ENCODE measurements around the gene CAV1. TPM values are rescaled to one million over a fixed set of nuclear protein-coding genes. Genes with fewer than 3 reads are reported as not detected.
A peak's percentile ranks its signal among the peaks of the same experiment; 100 is the strongest.

Gene CAV1
- total and polyA plus RNA-seq, 3 donors from 2014 or later, result 33.1 to 84.2 (median 39.9) TPM

DNA sequence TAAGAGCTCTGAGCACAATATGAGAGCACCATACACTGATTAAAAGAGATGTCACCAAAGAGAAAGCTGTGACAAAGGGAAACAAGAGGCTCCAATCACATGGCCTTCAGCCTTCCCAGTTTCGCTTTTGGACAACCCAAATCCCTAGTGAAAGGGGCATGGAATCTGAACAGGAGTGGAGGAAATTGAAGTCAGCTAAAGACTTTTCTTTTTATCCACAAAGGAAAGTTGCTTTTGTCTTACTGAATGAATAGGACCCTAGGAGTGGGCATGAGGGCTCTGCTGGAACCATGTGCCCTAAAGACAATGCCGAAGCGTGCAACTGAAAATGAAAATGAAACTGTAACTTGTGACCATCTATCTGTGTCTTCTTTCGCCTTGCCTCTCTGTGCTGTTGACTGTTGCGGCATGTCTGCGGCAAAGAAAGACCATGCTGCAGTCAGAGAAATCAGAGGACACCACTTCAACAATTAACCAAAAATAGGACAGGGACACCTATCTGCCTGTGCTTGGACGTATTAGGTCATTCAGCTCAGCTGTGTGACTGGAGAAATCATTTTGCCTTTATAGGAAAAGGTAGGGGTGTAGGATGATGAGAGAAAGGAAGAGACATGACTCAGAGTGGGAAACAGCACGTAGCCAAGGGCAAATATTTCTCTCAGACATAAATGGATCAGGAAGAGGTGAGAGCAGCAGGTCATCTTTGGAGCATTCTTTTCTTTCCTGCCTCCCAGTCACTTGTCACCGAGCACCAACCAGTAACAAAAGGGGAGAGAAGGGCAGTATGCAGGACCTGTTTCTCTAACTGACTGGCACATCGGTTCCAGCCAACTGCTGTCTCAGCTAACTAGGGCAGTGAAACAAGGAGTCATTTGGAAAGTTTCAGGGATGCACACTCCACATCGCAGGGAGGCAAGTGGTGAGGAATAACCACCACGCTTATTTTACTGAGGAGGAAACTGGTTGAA lies 13.0 kb upstream of the CAV1 start:
- H3K27ac ChIP-seq, result peak overlapping the region; percentile 43 to 56
- 58 to 82% methylated on average over 12 of the region's 12 CpGs for WGBS, 2 donors
- H3K4me1 ChIP-seq, result no peaks in the 10 kb centered on the region
- TF ChIP-seq, protein P1, sequence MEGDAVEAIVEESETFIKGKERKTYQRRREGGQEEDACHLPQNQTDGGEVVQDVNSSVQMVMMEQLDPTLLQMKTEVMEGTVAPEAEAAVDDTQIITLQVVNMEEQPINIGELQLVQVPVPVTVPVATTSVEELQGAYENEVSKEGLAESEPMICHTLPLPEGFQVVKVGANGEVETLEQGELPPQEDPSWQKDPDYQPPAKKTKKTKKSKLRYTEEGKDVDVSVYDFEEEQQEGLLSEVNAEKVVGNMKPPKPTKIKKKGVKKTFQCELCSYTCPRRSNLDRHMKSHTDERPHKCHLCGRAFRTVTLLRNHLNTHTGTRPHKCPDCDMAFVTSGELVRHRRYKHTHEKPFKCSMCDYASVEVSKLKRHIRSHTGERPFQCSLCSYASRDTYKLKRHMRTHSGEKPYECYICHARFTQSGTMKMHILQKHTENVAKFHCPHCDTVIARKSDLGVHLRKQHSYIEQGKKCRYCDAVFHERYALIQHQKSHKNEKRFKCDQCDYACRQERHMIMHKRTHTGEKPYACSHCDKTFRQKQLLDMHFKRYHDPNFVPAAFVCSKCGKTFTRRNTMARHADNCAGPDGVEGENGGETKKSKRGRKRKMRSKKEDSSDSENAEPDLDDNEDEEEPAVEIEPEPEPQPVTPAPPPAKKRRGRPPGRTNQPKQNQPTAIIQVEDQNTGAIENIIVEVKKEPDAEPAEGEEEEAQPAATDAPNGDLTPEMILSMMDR (IDR thresholded peaks at IDR 0.05), result no peak
- no peak for TF ChIP-seq POLR2A (IDR thresholded peaks at IDR 0.05)
- peak overlapping the region in 1 of 2 donors; percentile 9 for H3K4me3 ChIP-seq
- intact Hi-C loops (cut with DNase I; ENCODE audit: low total_unique reads), result no loop called here
- no peaks in the 10 kb centered on the region for H3K27me3 ChIP-seq
- H3K36me3 ChIP-seq (ENCODE audit: low read depth, missing control alignments), result no peaks in the 10 kb centered on the region
- DNase-seq, result no peak
- no peaks in the 10 kb centered on the region for H3K9me3 ChIP-seq

DNA sequence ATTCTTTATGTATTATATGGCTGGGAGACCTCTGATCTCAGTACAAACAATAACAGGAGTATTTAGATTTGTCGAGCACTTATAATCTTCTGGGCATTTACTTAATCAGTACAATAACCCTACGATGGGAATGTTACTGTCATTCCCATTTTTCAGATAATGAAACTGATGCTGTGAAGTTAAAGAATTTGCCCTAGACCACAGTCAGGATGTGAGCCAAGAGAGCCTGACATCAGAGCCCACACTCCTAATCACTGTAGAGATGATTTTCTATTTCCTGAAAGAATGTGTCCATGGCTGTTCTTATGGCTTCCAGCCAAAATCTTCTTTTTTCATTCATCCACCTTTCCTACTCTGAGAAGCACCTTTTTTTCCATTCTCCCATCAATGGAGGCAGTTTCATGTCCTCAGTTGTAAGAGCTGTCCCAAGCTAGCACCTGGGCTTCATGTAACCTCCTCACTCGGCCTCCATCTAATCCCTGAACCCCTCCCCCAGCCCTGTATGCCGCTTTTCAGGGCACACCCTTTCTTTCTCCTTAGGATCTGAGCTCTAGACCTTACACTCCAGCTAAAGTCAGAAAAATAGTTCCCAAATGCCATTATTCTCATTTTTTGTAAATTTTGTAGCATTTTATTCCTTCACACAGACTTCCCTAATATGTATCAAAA lies 12.2 kb upstream of the CAV1 start:
- TF ChIP-seq POLR2A (IDR thresholded peaks at IDR 0.05), result no peak
- TF ChIP-seq, protein P1 (IDR thresholded peaks at IDR 0.05), result no peak
- WGBS, 2 donors, result 67 to 85% methylated on average over 4 of the region's 4 CpGs
- H3K27me3 ChIP-seq, result no peaks in the 10 kb centered on the region
- H3K27ac ChIP-seq, result peak overlapping the region; percentile 43 to 56
- H3K4me1 ChIP-seq, result no peaks in the 10 kb centered on the region
- H3K9me3 ChIP-seq, result no peaks in the 10 kb centered on the region
- intact Hi-C loops (cut with DNase I; ENCODE audit: low total_unique reads), result no loop called here
- H3K36me3 ChIP-seq (ENCODE audit: low read depth, missing control alignments), result no peaks in the 10 kb centered on the region
- no peak for DNase-seq
- no peak overlapping the region for H3K4me3 ChIP-seq

DNA sequence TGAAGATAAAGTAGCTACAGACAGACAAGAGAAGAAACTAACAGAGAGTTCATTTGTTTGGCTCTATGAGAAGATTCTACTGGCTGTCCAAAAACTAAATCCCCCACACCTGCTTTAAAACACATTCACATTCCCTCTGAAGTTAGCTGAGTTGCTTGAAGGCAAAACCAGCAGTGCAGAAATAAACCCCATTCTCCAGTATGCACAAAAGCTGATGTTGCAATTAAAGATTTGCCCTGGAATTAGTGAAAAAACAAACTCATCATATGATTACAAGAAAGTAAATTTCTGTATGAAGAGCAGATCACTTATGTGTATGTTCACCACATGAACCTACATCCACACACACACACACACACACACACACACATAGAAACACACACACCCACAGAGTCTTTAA lies 9.3 kb upstream of the CAV1 start:
- Histone ChIP-seq H3K27ac (no peak overlapping the region), H3K9me3 (no peaks in the 10 kb centered on the region), H3K4me3 (no peak overlapping the region), H3K27me3 (no peaks in the 10 kb centered on the region), H3K4me1 (no peaks in the 10 kb centered on the region), H3K36me3 (ENCODE audit: low read depth, missing control alignments) (no peaks in the 10 kb centered on the region)
- intact Hi-C loops (cut with DNase I; ENCODE audit: low total_unique reads), result no loop called here
- no peak for DNase-seq
- no peak for TF ChIP-seq POLR2A (IDR thresholded peaks at IDR 0.05)
- TF ChIP-seq, protein P1 (IDR thresholded peaks at IDR 0.05), result no peak

DNA sequence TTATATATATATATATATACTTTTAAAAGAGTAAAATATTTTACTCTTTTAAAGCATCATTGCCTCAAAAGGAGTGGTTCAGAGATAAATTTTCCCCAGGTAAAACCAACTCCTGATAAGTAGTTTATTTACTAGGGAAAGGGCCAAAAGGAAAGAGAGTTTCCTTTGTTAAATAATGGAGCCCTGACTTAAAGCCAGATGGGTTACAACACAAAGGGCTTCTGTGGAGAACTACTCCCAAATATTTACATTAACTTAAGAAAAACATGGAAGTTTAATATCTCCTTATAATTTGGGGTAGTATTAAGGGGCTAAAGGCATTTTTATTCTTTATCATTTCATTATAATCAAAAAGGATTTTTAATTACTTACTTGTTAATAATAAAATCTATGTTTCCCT lies 8.5 kb upstream of the CAV1 start:
- no peak for TF ChIP-seq POLR2A (IDR thresholded peaks at IDR 0.05)
- TF ChIP-seq, protein P1 (IDR thresholded peaks at IDR 0.05), result no peak
- no peaks in the 10 kb centered on the region for H3K4me1 ChIP-seq
- no peak for DNase-seq

More for the DNA sequence above, 8.5 kb upstream of the CAV1 start:
- intact Hi-C loops (cut with DNase I; ENCODE audit: low total_unique reads), result no loop called here
- Histone ChIP-seq H3K9me3 (no peaks in the 10 kb centered on the region), H3K4me3 (no peak overlapping the region), H3K27me3 (no peaks in the 10 kb centered on the region), H3K27ac (no peak overlapping the region), H3K36me3 (ENCODE audit: low read depth, missing control alignments) (no peaks in the 10 kb centered on the region)

Data from testis (tissue), 3 donors.